T follicular helper cell (primary cell): ENCODE measurements around the gene CEMP1.
"Not testable (repeated sequence)": the region's sequence is repeated elsewhere in the genome, so short reads cannot be mapped to it uniquely, and the experiment has no call there.

Source experiments
- DNase-seq: peaks from one replicate; pipeline ENCODE4 v3.0.0-alpha.2; 2020; ENCODE audit warnings: low read depth

CEMP1 gene

DNA sequence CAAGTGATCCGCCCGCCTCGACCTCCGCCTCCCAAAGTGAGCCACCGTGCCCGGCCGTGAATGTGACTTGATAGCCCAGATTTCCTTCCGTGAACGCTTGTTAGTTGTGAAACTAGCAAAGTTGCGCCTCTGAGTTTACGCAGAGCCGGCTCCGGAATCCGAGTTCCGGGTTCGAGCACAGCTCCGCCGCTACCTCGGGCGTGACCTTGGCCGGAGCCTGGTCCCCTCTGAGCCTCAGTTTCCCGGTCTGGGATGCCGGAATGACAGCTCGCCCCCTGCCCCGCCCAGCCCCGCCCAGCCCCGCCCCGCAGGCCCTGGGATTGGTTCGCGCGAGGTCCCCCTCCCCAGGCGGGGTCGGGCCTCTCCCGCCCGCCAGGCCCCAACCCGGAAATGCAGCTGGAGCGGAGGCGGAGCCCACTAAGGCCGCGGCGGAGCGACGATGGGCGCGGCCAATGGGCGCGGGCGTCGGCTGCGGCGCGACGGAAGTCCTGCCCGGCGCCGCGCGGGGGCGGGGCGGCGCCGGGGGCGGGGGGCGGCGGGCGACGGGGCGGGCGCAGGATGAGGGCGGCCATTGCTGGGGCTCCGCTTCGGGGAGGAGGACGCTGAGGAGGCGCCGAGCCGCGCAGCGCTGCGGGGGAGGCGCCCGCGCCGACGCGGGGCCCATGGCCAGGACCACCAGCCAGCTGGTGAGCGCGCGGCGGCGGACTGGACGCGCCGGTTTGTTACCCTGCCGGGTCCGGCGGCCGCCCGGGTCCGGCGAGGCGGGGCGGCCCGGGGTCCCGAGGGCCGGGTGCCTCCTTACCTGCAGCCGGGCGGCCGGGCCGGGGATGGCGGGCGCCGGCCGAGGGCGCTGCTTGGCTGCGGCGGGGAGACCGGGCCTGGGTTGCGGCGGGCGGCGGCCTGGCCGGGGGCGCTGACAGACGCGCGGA, 6.5 kb upstream of the CEMP1 start, which contains the start of gene PDPK1:
PDPK1 (plus strand) TSS at position 571 of the 929 bp plus-strand sequence; CDS start at position 663, 92 bp downstream.
- peak; percentile 91 for DNase-seq

DNA sequence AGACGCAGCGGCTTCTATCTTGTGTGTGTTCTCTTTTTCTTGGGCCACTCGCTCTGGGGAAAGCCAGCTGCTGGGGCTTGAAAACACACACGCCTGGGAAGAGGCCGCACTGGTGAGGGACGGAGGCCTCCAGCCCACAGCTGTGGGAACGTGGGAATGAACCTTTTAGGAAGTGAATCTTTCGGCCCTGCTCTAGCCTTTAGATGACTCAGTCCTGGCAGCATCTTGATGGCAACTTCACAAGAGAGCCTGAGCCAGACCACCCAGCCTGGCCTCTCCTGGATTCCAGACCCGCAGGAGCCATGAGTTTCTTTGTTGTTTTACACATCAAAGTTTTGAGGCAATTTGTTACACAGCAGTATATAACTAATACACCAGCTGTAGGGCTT, 4.4 kb upstream of the CEMP1 start:
- DNase-seq, result no peak

GRCh38 chr16:2534335-2534734, 3.1 kb upstream of the CEMP1 start:
- not testable (repeated sequence) for DNase-seq

- no peak for DNase-seq
Measured at GRCh38 chr16:2533912-2534311, 2.7 kb upstream of the CEMP1 start.

DNA sequence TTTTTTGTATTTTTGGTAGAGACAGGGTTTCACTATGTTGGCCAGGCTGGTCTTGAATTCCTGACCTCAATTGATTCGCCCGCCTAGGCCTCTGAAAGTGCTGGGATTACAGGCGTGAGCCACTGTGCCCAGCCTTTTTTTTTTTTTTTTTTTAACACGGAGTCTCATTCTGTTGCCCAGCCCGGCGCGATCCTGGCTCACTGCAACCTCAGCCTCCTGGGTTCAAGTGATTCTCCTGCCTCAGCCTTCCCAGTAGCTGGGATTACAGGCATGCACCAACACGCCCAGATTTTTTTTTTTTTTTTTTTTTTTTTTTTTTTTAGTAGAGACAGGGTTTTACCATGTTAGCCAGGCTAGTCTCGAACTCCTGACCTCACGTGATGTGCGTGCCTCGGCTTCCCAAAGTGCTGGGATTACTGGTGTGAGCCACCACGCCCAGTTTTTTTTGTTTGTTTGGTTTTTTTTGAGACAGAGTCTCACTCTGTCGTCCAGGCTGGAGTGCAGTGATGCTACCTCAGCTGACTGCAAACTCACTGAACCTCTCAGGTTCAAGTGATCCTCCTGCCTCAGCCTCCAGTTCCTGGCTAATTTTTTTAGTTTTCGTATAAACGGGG, 2.0 kb upstream of the CEMP1 start:
- not testable (repeated sequence) for DNase-seq

GRCh38 chr16:2532494-2533141, 1.4 kb upstream of the CEMP1 start:
- peak; percentile 54 for DNase-seq

GRCh38 chr16:2531696-2532493, 687 bp upstream of the CEMP1 start:
- DNase-seq, result peak; percentile 96

- no peak for DNase-seq
Measured at GRCh38 chr16:2530629-2531318, 434 bp downstream of the CEMP1 start.

DNA sequence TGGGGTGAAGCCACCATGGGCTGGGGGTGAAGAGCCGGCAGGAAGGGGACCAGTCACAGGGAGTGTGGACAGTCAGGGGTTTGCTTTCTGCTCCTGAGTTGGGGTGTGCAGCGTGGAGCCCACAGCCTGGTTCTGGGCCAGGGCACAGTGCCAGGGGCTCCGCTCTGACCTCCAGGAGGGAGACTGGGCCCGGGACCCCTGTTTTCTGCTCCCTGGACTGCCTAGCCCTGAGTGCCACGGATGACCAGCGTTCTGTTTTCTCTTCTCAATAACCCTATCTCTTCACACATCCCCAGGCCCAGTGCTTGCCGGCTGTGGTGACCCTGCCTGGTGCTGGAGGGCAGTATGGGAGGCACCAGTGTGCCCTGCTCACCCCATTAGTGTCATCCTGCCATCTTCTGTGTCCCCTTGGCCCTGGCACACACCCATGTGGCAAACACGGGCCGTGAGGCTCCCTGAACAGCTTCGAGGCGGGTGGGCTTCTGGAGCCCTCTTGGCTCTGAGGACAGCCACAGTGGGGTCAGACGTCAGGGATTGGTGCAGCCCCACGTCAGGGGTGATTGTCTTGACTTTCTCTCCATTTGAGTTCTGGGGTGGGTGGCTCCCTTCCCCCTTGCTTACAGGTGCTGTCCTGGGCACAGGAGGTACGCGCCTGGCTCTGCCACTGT, 1.1 kb downstream of the CEMP1 start:
- no peak for DNase-seq

DNA sequence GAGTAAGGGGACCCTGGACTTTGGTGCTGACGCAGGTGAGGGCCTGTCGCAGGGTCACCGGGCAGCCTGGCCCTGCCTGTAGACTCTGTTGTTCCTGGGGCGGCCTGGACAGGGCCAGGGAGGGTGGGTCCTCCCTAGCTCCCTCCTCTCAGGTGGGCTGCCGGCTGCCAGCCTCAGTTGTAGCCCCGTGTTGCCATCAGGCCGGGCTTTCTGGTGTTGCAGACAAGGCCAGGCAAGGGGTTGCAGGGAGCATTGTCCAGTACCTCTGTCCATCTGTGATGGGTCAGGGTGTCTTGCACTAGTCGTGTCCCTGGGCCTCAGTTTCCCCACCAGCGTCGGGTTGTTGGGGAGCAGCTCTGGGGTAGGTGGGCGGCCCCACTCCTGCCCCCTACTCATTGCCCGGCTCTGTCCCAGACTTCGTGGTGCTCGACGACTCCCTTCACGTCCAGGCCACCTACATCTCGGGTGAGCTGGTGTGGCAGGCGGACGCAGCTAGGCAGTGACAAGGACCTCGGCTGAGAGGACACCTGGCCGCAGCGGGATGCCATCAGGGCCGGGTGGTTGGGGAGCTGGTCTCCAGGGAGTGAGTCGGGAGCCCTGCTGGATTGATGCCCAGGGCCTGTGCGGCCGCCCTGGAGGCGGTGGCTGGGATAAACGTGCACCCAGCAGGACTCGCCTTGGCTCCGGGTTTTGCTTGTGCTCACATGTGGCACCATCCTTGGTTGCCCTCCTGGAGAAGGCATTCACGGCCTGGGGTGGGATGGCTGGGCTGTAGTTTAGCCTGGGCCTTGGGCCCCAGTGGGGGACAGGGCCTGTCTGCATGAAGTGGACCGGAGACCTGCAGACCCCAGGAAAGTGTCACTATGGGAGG, 1.9 kb downstream of the CEMP1 start:
- DNase-seq, result no peak

DNA sequence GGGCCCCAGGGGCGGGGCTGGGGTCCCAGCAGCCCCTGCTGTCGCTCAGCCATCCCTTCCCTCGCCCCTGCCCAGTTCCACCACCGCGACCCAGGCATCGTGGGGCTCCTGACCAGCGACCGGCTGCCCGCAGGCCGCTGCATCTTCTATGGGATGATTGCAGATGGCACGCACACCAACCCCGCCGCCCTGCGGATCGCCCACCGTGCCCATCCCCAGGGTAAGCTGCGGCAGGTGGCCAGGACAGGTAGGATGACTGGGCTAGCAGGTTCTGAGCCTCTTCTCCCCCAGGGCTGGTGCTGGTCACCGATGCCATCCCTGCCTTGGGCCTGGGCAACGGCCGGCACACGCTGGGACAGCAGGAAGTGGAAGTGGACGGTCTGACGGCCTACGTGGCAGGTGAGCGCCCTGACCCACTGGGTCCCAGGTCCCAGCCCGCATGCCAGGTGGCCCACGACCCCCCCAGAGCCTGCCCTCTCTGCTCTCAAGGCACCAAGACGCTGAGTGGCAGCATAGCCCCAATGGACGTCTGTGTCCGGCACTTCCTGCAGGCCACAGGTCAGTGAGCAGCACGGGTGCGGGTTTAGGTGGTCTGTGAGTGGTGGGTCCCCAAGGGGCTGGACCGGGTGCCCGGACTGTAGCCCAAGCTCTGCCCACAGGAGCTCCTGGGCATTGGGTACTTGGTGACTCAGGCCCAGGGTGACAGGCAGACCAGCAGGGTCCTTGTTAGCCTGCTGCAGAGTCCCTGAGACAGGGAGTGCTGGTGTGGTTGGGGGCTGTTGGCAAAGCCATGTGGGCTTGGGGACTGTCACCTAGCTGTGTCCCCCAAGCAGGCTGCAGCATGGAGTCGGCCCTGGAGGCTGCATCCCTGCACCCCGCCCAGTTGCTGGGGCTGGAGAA, 2.8 kb downstream of the CEMP1 start:
- no peak for DNase-seq

DNA sequence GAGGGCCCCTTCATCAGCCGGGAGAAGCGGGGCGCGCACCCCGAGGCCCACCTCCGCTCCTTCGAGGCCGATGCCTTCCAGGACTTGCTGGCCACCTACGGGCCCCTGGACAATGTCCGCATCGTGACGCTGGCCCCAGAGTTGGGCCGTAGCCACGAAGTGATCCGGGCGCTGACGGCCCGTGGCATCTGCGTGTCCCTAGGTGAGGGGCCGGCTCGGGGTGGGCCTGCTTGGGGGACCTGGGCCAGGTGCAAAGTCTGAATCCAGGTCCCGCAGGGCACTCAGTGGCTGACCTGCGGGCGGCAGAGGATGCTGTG, 3.5 kb downstream of the CEMP1 start:
- DNase-seq, result no peak

DNA sequence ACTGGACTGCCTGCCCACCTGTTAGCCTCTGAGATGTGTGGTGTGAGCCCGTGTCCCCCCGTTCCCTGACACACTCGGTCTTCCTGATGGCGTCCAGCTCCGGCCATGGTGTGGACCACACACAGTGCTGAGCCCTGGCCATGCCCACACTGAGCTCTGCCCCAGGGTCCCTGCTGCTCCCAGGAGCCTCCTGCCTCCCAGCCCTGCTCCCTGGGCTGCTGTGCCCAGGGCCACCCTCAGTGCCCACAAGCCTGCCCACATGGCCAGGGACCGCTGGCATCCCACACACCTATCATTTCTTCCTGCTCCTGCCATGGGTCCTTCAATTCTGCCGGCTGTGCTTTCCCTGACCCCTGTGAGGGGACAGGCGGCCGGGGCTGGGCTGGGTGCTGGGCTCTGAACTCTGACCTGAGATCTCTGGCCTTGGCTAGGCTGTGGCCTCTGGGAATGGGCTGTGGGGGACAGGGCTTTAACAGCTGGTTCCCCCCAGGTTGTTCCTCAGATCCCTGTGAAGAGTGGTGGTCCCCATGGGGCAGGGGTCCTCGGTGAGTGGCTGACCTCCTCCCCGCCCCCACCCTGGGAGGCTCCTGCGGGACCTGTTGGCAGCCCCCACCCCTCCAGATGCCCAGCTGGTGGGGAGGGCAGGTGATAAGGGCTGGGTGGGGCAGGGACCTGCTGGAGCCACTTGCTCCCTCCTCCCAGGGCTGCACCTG, 4.0 kb downstream of the CEMP1 start:
- no peak for DNase-seq

GRCh38 chr16:2526135-2526534, 5.1 kb downstream of the CEMP1 start:
- DNase-seq, result no peak

DNA sequence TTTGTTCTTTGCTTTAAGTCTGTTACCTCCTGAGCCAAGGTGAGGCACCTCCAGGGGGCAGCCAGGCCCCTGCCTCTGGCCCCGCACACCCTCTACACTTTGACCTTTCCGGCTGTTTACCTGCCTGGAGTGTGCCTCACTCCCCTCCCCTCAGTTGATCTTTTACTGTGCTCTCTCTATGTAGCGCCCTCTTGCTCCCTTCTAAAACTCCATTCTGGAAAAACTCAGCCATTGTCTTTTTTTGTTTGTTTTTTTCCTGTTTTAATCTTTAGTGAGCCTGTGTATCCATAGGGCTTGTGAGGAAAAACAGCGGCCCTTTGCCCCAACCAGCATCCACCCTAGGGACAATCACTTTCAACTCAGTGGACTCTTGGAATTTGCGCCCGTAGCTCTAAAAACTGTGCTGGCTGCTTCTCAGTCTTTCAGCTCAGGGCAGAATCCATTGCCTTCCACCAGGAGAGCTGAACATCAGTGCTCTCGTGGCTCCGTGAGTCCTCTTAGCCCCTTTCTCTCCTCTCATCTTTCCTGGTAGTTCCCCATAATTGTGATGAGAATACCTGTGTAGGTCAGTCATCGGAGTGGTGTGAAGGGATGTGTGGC, 6.8 kb downstream of the CEMP1 start:
- no peak for DNase-seq

- no peak for DNase-seq
Measured at GRCh38 chr16:2523801-2524231, 7.4 kb downstream of the CEMP1 start.

DNA sequence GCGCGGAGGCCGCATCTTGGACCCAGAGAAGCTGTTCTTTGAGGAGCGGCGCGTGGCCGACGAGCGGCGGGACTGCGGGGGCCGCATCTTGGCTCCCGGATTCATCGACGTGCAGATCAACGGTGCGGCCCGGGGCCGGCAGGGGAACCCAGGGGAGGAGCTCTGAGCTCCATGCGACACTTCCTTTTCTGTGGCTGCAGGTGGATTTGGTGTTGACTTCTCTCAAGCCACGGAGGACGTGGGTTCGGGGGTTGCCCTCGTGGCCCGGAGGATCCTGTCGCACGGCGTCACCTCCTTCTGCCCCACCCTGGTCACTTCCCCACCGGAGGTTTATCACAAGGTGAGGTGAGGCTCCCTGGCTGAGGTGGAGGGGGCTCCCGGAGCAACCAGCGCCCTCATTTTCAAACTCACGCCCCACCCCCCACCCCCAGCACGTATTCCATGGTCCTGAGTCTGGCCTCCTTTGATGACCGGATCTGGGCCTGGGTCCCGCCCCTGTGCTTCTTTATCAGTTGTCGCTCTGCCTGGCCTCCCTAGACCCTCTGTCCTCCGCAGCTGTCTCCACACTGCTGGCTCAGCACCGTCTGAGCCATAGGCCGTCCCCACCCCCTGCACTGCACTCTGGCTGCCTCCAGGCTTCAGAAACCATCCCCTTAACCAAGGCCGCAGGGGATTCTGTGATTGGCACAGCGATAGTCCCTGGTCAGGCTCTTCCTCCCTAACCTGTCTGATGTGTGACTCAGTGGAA, 10.2 kb downstream of the CEMP1 start:
- peak; percentile 61 for DNase-seq
